ENCODE measurements around the gene FOXJ1.

DNA sequence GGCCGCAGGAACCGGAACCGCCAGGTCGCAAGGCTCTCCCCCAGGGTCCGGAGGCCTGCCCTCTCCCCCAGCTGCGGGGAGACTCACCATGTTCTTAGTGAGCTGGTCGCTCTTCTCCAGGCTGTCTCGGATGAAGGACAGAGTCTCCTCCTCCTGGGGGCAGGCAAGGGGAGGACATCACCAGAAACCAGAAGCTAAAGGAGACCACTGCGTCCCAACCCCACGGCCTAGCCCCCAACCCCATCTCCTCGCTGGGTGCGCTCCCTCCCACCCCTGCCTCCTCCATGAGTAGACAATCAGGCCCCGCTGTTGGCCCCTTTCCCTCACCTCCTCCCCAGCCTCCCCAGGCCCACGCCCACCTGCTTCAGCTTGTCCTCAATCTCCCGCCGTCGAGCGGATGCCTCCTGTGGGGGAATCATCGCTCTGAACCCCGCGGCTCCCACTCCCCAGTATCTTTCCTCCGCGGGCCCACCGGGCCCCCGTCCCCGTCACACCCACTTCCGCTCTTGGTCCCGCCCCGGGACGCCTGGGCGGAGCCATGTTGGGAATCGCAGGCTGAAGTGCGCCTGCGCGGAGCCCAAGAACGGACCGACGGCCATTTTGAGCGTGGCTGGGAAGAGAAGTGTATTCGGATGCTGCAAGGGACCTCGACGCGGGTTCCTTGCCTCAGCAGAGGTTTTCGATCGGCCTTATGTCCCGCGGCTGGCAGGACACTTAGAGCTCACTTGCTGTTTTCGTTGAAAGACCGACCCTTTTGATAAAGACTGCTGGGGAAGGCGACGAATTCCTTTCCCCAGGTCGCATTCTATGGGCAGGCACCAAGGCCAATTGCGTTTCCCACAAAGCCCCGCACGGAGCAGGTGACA lies 37.5 kb downstream of the FOXJ1 start, which contains the start of gene EXOC7:
- TF ChIP-seq, protein P1, sequence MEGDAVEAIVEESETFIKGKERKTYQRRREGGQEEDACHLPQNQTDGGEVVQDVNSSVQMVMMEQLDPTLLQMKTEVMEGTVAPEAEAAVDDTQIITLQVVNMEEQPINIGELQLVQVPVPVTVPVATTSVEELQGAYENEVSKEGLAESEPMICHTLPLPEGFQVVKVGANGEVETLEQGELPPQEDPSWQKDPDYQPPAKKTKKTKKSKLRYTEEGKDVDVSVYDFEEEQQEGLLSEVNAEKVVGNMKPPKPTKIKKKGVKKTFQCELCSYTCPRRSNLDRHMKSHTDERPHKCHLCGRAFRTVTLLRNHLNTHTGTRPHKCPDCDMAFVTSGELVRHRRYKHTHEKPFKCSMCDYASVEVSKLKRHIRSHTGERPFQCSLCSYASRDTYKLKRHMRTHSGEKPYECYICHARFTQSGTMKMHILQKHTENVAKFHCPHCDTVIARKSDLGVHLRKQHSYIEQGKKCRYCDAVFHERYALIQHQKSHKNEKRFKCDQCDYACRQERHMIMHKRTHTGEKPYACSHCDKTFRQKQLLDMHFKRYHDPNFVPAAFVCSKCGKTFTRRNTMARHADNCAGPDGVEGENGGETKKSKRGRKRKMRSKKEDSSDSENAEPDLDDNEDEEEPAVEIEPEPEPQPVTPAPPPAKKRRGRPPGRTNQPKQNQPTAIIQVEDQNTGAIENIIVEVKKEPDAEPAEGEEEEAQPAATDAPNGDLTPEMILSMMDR (IDR thresholded peaks at IDR 0.05; ENCODE audit: insufficient read depth, low read length, poor library complexity, severe bottlenecking) = no peak
- TF ChIP-seq EZH2phosphoT487 (conservative IDR thresholded peaks at IDR 0.05; ENCODE audit: low read length) = no peak

All from SU-DHL-6 (cell line).